GM23338 (cell line): ENCODE measurements around the gene COX7B2.

ENCODE experiments used
- CREB1 ChIP-seq: fragments of 250-450 bp; sonication (Bioruptor Pico); IDR thresholded peaks from 2 replicates; pipeline ENCODE4 v1.5.0; 2020; ENCODE audit warnings: low read depth, mild to moderate bottlenecking, moderate library complexity
- CTCF ChIP-seq, 2 experiments: fragments of 200-600 bp in 1 of 2; sonication (generic) in 1 of 2; conservative IDR thresholded peaks; 2 replicates each; pipeline versions ENCODE4 v1.5.1 to v1.6.1; 2016 to 2017; ENCODE audit warnings: antibody characterized with exemption in 2 of 2, low read depth in 2 of 2, mild to moderate bottlenecking in 2 of 2, moderate library complexity in 1 of 2
- ETS1 ChIP-seq: IDR thresholded peaks from 2 replicates; pipeline ENCODE4 v1.6.1; 2016; ENCODE audit warnings: antibody characterized with exemption
- EZH2 ChIP-seq: fragments of 200-600 bp; sonication (generic); IDR thresholded peaks from one replicate; pipeline ENCODE4 v1.8.0; 2017; ENCODE audit warnings: antibody characterized with exemption, mild to moderate bottlenecking, low read depth; ENCODE audit not compliant: unreplicated experiment
- EZH2phosphoT487 ChIP-seq: fragments of 200-600 bp; sonication (generic); IDR thresholded peaks from one replicate; pipeline ENCODE4 v1.8.1; 2018; ENCODE audit warnings: antibody characterized with exemption; ENCODE audit not compliant: unreplicated experiment
- JUNB ChIP-seq: IDR thresholded peaks from one replicate; pipeline ENCODE4 v1.6.1; 2016; ENCODE audit warnings: antibody characterized with exemption; ENCODE audit not compliant: unreplicated experiment
- NANOG ChIP-seq: IDR thresholded peaks from 2 replicates; pipeline ENCODE4 v1.6.1; 2016; ENCODE audit warnings: antibody characterized with exemption, borderline replicate concordance
- POLR2AphosphoS5 ChIP-seq: IDR thresholded peaks from 2 replicates; pipeline ENCODE4 v1.6.1; 2016; ENCODE audit warnings: antibody characterized with exemption, low read depth
- REST ChIP-seq: IDR thresholded peaks from one replicate; pipeline ENCODE4 v1.6.1; 2018; ENCODE audit warnings: antibody characterized with exemption; ENCODE audit not compliant: unreplicated experiment
- ZNF114 ChIP-seq: fragments of 250-450 bp; sonication (Bioruptor Pico); IDR thresholded peaks from 2 replicates; pipeline ENCODE4 v1.5.0; 2020; ENCODE audit warnings: mild to moderate bottlenecking, moderate library complexity
- ZNF331 ChIP-seq: fragments of 250-450 bp; sonication (Bioruptor Pico); IDR thresholded peaks from 2 replicates; pipeline ENCODE4 v1.5.0; 2020; ENCODE audit warnings: low read depth, mild to moderate bottlenecking, moderate library complexity

GRCh38 chr4:46715468-46715867 is 193.6 kb downstream of the COX7B2 start:
- TF ChIP-seq POLR2AphosphoS5 (no peak), CTCF (conservative IDR thresholded peaks at IDR 0.05; ENCODE audit: low read depth in 2 of 2) (peak; percentile 35 to 48), ETS1 (no peak), CREB1 (CRISPR knock-in tag) (no peak), EZH2 (no peak), EZH2phosphoT487 (no peak), REST (no peak), JUNB (no peak), ZNF114 (CRISPR knock-in tag) (no peak), NANOG (no peak), ZNF331 (CRISPR knock-in tag) (no peak)
